ENCODE data around the gene CALML3.

CALML3 gene

DNA sequence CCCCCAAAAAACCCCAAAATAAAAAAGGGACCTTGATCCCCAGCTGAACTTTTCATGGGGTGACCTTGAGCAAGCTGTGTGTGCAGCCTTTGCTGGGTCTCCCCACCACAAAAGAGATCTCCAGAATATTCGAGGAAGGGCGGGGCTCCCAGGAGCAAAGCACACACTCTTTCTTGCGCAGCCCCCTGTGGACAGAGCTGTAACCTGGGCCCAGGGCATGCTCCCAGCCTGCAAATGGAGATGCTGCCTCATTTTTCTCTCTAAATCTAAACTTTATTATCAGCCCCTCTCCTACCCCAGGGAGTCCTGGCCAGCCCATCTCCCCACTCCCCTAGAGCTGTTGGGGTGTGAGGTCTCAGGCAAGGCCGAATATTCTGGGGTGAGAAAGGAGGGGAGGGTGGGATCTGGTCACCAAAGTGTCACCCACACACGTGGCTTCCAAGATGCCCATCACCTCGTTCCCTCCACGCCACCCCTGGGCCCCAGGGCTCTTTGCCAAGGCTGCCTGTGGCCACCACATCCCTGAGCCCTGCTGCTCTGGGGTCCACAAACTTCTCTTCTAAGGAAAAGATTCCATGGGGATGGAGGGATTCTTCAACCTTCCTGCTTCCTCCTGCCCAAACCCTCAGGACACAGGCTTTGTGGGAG lies 1.7 kb upstream of the CALML3 start:
- intact Hi-C loops (cut with DNase I): no loop called here

GRCh38 chr10:5523796-5524574 lies 776 bp upstream of the CALML3 start:
- peak in 3 of 10 donors; percentile 1 to 52 (median 4) for DNase-seq
- intact Hi-C loops (cut with DNase I): no loop called here

More for the DNA sequence above, 1.7 kb upstream of the CALML3 start:
- DNase-seq: peak in 2 of 10 donors; percentile 1 to 63

DNA sequence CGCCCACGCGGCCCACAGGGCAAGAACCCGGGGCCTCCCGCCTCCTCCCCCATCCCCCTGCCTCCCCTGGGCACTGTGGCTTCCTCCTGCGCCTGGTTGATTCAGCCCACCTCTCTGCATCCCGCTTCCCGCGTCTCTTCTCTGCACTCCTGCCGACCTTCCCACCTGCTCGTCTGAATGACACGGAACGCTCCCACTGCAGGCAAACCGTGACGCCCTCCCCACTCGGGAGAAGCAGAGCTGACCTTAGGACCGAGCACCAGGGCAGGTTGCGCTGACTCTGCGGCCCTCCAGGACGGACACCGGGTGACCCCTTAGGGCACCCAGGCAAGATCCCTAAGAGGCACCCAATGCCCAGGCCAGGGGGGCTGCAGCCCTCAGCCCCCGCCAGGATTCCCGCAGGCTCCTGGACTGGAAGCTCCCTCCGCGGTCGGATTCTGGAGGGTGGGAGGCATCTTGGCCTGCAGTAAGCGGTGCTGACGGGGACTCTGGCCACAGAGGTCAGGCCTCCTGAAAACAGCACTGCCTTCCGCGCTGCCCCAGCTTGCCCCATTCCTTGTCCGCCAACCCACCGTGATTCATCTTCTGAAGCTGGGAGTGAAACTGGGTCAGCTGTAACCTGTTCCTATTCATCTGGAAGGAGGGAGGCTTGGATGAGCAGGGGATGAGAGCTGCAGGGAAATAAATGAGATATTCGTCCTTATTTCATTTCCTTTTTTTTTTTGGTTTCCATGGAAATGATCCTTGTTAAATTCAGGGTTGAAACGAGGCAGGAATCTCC lies 990 bp downstream of the CALML3 start:
- intact Hi-C loops (cut with DNase I): no loop called here
- peak in 3 of 10 donors; percentile 7 to 81 (median 13) for DNase-seq

DNA sequence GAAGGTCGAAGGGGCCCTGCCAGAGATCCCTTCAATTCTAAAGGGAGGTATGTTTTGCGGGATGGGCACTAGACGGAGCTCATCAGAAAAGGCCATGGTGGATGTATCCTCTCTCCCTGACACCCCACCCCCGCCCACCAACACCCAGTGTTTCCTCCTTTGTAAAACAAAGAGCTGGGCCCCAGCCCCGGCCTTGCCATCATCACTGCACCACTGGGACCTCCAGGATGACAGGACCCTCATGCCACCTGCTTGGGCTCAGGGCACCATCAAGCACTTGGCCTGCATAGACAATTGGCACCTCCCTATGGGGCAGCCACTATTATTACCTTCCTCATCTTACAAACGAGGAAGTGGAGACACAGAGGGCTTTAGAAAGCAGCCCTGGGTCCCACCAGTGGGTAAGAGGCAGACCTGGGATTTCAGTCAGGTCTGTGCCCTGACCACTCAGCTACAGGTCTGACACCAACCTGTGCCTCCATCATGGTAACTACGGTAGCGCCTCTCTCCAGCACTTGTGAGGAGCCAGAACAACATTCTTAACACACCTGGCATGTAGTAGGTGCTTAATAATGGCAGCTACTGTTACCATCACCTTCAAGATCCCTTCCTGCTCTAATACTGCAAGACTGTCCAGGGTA lies 2.0 kb downstream of the CALML3 start:
- intact Hi-C loops (cut with DNase I): no loop called here

GRCh38 chr10:5527332-5528200 lies 2.8 kb downstream of the CALML3 start:
- intact Hi-C loops (cut with DNase I): no loop called here
- DNase-seq: peak in 3 of 10 donors; percentile 5 to 74 (median 5)

More for the DNA sequence above, 2.0 kb downstream of the CALML3 start:
- peak in 2 of 10 donors; percentile 9 to 32 for DNase-seq

- peak in 3 of 10 donors; percentile 3 to 65 (median 5) for DNase-seq
- intact Hi-C loops (cut with DNase I): no loop called here
Observed at GRCh38 chr10:5528989-5529701, 4.4 kb downstream of the CALML3 start.

DNA sequence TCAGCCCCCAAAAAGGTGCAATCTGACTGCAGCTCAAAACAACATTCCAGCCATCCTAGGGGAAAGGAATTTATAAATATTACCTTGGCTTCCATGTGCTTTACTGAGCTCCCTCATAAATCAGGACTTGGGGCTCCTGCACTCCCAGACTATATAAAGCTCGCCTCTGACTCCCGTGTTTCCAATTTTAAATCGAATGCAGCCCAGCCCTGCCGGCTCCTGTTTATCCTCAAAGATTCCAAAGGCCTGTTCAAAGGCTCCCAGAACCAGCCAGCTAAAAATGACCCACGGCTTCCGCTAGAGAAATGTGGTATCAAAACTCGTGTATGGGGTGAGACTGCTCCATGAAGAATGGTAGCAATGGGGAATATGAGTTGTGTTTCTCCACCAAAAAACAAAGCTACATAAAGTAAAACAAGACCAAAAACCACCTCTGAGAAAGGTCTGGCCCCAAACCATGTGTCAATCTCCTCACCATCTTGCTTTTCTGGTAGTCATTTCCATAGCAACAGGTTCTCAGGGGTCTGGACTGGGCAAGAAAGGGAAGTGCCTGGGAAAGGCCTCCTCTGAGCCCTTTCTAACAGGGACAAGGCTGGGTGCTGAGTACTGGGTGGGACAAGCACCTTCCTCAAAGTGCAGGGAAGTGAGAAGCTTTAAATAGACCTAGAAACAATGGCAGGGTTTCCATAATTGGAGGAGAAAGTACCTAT lies 5.1 kb downstream of the CALML3 start:
- peak in 3 of 10 donors; percentile 2 to 72 (median 4) for DNase-seq

GRCh38 chr10:5530412-5530806 lies 5.6 kb downstream of the CALML3 start:
- intact Hi-C loops (cut with DNase I): no loop called here
- peak in 1 of 10 donors; percentile 9 for DNase-seq

More for the DNA sequence above, 5.1 kb downstream of the CALML3 start:
- intact Hi-C loops (cut with DNase I): no loop called here

GRCh38 chr10:5530846-5531557 lies 6.2 kb downstream of the CALML3 start:
- intact Hi-C loops (cut with DNase I): no loop called here
- DNase-seq: no peak

DNA sequence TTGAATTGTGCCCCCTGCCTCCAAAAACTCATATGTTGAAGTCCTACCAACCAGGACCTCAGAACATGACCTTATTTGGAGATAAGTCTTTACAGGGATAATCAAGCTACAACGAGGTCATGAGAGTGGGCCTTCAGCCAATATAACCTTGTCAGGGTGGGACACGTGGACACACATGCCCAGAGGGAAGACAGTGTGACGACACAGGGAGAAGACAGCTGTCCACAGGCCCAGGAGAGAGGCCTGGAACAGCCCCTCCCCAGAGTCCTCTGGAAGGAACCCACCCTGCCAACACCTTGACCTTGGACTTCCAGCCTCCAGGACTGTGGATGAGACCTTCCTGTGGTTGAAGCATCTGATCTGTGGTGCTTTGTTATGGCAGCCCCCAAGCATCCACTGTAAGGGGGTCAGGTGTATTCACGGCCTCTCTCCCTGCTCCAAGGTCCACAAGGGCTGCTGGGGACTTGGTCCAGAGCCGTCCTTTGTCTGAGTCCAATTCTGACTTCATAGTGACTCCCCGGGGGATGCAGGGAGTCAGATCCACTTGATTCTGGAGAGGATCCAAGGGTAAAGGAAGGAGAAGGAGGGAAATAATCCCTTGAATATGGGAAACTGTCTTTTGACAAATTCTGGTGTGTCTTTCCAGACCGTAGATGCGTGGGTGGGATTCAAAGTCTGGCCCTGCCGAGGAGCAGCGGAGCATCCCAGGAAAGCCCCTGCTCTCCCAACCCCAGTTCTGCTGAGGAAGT lies 7.0 kb downstream of the CALML3 start:
- intact Hi-C loops (cut with DNase I): no loop called here
- DNase-seq: no peak

- DNase-seq: no peak
- intact Hi-C loops (cut with DNase I): no loop called here
Observed at GRCh38 chr10:5532307-5532605, 7.5 kb downstream of the CALML3 start.

DNA sequence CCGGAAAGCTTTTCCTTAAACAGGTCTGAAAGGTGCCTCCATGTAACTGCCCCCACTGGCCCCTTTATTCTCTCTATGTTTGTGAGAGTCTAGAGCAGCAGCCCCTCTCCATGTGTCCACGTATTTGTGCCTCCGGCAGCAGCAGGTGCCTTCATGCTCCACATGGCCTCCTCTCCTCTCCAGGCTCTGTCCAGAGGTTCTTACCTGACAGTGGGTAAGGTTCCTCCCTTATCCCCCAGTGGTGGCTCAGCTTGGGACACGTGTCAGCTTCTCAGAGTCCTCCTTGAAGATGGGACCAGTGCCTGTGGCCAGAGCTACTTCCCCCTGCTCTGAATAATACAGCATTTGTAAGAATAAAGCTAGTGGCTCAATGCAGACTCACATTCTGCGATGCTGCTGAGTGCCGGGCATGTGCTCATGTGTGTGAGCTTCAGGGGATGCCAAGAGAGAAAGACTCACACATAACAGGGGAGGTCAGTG lies 7.9 kb downstream of the CALML3 start:
- intact Hi-C loops (cut with DNase I): no loop called here
- peak in 1 of 10 donors; percentile 52 for DNase-seq

DNA sequence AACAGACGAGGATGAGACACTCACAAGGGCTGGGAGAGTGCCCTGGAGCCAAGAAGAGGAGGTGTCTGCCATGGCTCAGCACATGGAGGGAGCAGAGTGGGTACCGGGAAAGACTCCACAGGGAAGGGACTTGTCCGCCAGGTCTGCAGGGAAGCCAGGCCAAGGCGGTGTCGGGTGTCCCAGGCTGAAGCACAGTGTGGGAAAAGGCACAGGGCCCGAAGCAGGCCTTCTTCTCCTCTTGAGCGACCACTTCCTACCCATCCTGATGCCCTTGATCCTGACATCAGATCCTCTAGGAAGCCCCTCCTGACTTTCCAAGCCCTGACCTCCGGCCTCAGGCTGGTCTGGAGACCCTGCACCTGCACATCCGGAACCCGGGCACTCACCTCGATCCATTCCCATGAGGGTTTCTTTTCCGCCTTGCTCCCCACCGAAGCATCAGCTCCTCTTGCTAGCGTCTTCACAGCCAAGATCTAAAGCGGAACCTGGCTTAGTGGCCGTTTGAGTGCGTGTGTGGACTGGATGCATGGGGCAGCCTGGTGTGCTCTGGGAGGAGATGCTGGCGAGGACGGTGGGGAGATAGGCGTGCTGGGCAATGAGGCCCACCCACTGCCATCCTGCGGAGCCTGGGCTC lies 8.5 kb downstream of the CALML3 start:
- peak in 1 of 10 donors; percentile 67 for DNase-seq
- intact Hi-C loops (cut with DNase I): no loop called here

- DNase-seq: peak in 1 of 10 donors; percentile 70
- intact Hi-C loops (cut with DNase I): no loop called here
Observed at GRCh38 chr10:5534051-5534821, 9.5 kb downstream of the CALML3 start.

All from posterior cingulate gyrus (tissue), 11 donors.